ENCODE results near the gene NAXD.
"Not testable (repeated sequence)": the region's sequence is repeated elsewhere in the genome, so short reads cannot be mapped to it uniquely, and the experiment has no call there.

NAXD gene

GRCh38 chr13:110628477-110628793 is 13.1 kb downstream of the NAXD start:
- DNase-seq (ENCODE audit: low spot score) = no peak
- H3K9me3 Mint-ChIP-seq = no peaks in the 10 kb centered on the region
- H3K4me1 Mint-ChIP-seq (ENCODE audit: low read depth) = peaks cover 16% of the 10 kb centered on the region
- H3K27ac Mint-ChIP-seq = no peak overlapping the region
- H3K36me3 Mint-ChIP-seq (ENCODE audit: low read depth) = peaks cover 20% of the 10 kb centered on the region
- no peak overlapping the region for H3K4me3 Mint-ChIP-seq
- H3K27me3 Mint-ChIP-seq (ENCODE audit: low read depth) = no peaks in the 10 kb centered on the region

GRCh38 chr13:110628952-110629701 is 13.8 kb downstream of the NAXD start:
- DNase-seq (ENCODE audit: low spot score) = no peak
- peaks cover 16% of the 10 kb centered on the region for H3K4me1 Mint-ChIP-seq (ENCODE audit: low read depth)
- no peaks in the 10 kb centered on the region for H3K27me3 Mint-ChIP-seq (ENCODE audit: low read depth)
- no peaks in the 10 kb centered on the region for H3K9me3 Mint-ChIP-seq
- H3K27ac Mint-ChIP-seq = peak overlapping the region; percentile 4
- H3K36me3 Mint-ChIP-seq (ENCODE audit: low read depth) = peaks cover 20% of the 10 kb centered on the region
- no peak overlapping the region for H3K4me3 Mint-ChIP-seq

- H3K36me3 Mint-ChIP-seq (ENCODE audit: low read depth) = peaks cover 20% of the 10 kb centered on the region
These were observed 14.4 kb downstream of the NAXD start for GRCh38 chr13:110629735-110630134.

GRCh38 chr13:110630566-110631119 is 15.3 kb downstream of the NAXD start:
- no peak for DNase-seq (ENCODE audit: low spot score)
- Mint-ChIP-seq H3K27me3 (ENCODE audit: low read depth) (no peaks in the 10 kb centered on the region), H3K4me1 (ENCODE audit: low read depth) (peaks cover 16% of the 10 kb centered on the region), H3K4me3 (no peak overlapping the region), H3K36me3 (ENCODE audit: low read depth) (peaks cover 26% of the 10 kb centered on the region), H3K27ac (no peak overlapping the region), H3K9me3 (no peaks in the 10 kb centered on the region)

More at GRCh38 chr13:110629735-110630134, 14.4 kb downstream of the NAXD start:
- DNase-seq (ENCODE audit: low spot score) = peak; percentile 28
- H3K4me3 Mint-ChIP-seq = no peak overlapping the region
- no peaks in the 10 kb centered on the region for H3K9me3 Mint-ChIP-seq
- H3K27me3 Mint-ChIP-seq (ENCODE audit: low read depth) = no peaks in the 10 kb centered on the region
- peaks cover 16% of the 10 kb centered on the region for H3K4me1 Mint-ChIP-seq (ENCODE audit: low read depth)
- peak overlapping the region; percentile 71 for H3K27ac Mint-ChIP-seq

- DNase-seq (ENCODE audit: low spot score); H3K27me3 Mint-ChIP-seq (ENCODE audit: low read depth); H3K9me3 Mint-ChIP-seq; H3K4me3 Mint-ChIP-seq: not testable (repeated sequence)
- H3K4me1 Mint-ChIP-seq (ENCODE audit: low read depth) = peaks cover 16% of the 10 kb centered on the region
- peak overlapping the region; percentile 60 for H3K27ac Mint-ChIP-seq
- peaks cover 33% of the 10 kb centered on the region for H3K36me3 Mint-ChIP-seq (ENCODE audit: low read depth)
These were observed 16.9 kb downstream of the NAXD start for GRCh38 chr13:110632255-110632654.

- Mint-ChIP-seq H3K4me1 (ENCODE audit: low read depth) (peaks cover 12% of the 10 kb centered on the region), H3K4me3 (no peak overlapping the region), H3K36me3 (ENCODE audit: low read depth) (peaks cover 27% of the 10 kb centered on the region), H3K9me3 (no peaks in the 10 kb centered on the region), H3K27ac (no peak overlapping the region), H3K27me3 (ENCODE audit: low read depth) (no peaks in the 10 kb centered on the region)
- no peak for DNase-seq (ENCODE audit: low spot score)
These were observed 18.4 kb downstream of the NAXD start for GRCh38 chr13:110633776-110634175.

GRCh38 chr13:110634558-110634957 is 19.2 kb downstream of the NAXD start:
- H3K27me3 Mint-ChIP-seq (ENCODE audit: low read depth) = no peaks in the 10 kb centered on the region
- DNase-seq (ENCODE audit: low spot score) = no peak
- no peak overlapping the region for H3K4me3 Mint-ChIP-seq
- no peaks in the 10 kb centered on the region for H3K9me3 Mint-ChIP-seq
- H3K4me1 Mint-ChIP-seq (ENCODE audit: low read depth) = peaks cover 5% of the 10 kb centered on the region
- peaks cover 31% of the 10 kb centered on the region for H3K36me3 Mint-ChIP-seq (ENCODE audit: low read depth)
- H3K27ac Mint-ChIP-seq = no peak overlapping the region

- no peaks in the 10 kb centered on the region for H3K9me3 Mint-ChIP-seq
- no peak overlapping the region for H3K27ac Mint-ChIP-seq
- H3K4me1 Mint-ChIP-seq (ENCODE audit: low read depth) = no peaks in the 10 kb centered on the region
- H3K36me3 Mint-ChIP-seq (ENCODE audit: low read depth) = peaks cover 40% of the 10 kb centered on the region
- no peak for DNase-seq (ENCODE audit: low spot score)
- H3K4me3 Mint-ChIP-seq = no peak overlapping the region
- H3K27me3 Mint-ChIP-seq (ENCODE audit: low read depth) = no peaks in the 10 kb centered on the region
These were observed 20.2 kb downstream of the NAXD start for GRCh38 chr13:110635405-110636002.

GRCh38 chr13:110636053-110636475 is 20.7 kb downstream of the NAXD start:
- H3K9me3 Mint-ChIP-seq = no peaks in the 10 kb centered on the region
- no peak overlapping the region for H3K4me3 Mint-ChIP-seq
- H3K27me3 Mint-ChIP-seq (ENCODE audit: low read depth) = no peaks in the 10 kb centered on the region
- no peak overlapping the region for H3K27ac Mint-ChIP-seq
- DNase-seq (ENCODE audit: low spot score) = no peak
- peaks cover 40% of the 10 kb centered on the region for H3K36me3 Mint-ChIP-seq (ENCODE audit: low read depth)
- H3K4me1 Mint-ChIP-seq (ENCODE audit: low read depth) = no peaks in the 10 kb centered on the region

- H3K4me3 Mint-ChIP-seq = no peak overlapping the region
- no peaks in the 10 kb centered on the region for H3K4me1 Mint-ChIP-seq (ENCODE audit: low read depth)
- H3K36me3 Mint-ChIP-seq (ENCODE audit: low read depth) = peaks cover 41% of the 10 kb centered on the region
- H3K27me3 Mint-ChIP-seq (ENCODE audit: low read depth) = no peaks in the 10 kb centered on the region
- no peak for DNase-seq (ENCODE audit: low spot score)
- no peaks in the 10 kb centered on the region for H3K9me3 Mint-ChIP-seq
- no peak overlapping the region for H3K27ac Mint-ChIP-seq
These were observed 21.4 kb downstream of the NAXD start for GRCh38 chr13:110636701-110637201.

GRCh38 chr13:110637275-110637674 is 21.9 kb downstream of the NAXD start:
- H3K4me1 Mint-ChIP-seq (ENCODE audit: low read depth) = no peaks in the 10 kb centered on the region
- H3K4me3 Mint-ChIP-seq = no peak overlapping the region
- no peak for DNase-seq (ENCODE audit: low spot score)
- peaks cover 38% of the 10 kb centered on the region for H3K36me3 Mint-ChIP-seq (ENCODE audit: low read depth)
- no peaks in the 10 kb centered on the region for H3K27me3 Mint-ChIP-seq (ENCODE audit: low read depth)
- no peaks in the 10 kb centered on the region for H3K9me3 Mint-ChIP-seq
- no peak overlapping the region for H3K27ac Mint-ChIP-seq

GRCh38 chr13:110637747-110638146 is 22.4 kb downstream of the NAXD start:
- no peak for DNase-seq (ENCODE audit: low spot score)
- Mint-ChIP-seq H3K36me3 (ENCODE audit: low read depth) (peaks cover 38% of the 10 kb centered on the region), H3K27ac (no peak overlapping the region), H3K4me1 (ENCODE audit: low read depth) (no peaks in the 10 kb centered on the region), H3K27me3 (ENCODE audit: low read depth) (no peaks in the 10 kb centered on the region), H3K9me3 (no peaks in the 10 kb centered on the region), H3K4me3 (no peak overlapping the region)

GRCh38 chr13:110638257-110638656 is 22.9 kb downstream of the NAXD start:
- no peaks in the 10 kb centered on the region for H3K27me3 Mint-ChIP-seq (ENCODE audit: low read depth)
- H3K4me3 Mint-ChIP-seq = no peak overlapping the region
- H3K4me1 Mint-ChIP-seq (ENCODE audit: low read depth) = no peaks in the 10 kb centered on the region
- DNase-seq (ENCODE audit: low spot score) = no peak
- H3K36me3 Mint-ChIP-seq (ENCODE audit: low read depth) = peaks cover 43% of the 10 kb centered on the region
- no peaks in the 10 kb centered on the region for H3K9me3 Mint-ChIP-seq
- H3K27ac Mint-ChIP-seq = no peak overlapping the region
